Upper lobe of left lung (tissue), 4 donors: ENCODE data around the gene FBN2.

Source experiments
- CTCF ChIP-seq, 6 experiments: fragments of 450-650 bp in 4 of 6; fragments of 200-600 bp in 2 of 6; sonication (generic) in 2 of 6; IDR thresholded peaks; one replicate each; pipeline ENCODE4 v1.5.1; 2016 to 2019; ENCODE audit warnings: antibody characterized with exemption in 6 of 6
- EP300 ChIP-seq, 4 donors: sonication (generic); formaldehyde crosslinking; IDR thresholded peaks; one replicate each; pipeline ENCODE4 v1.5.1; 2017; ENCODE audit warnings: antibody characterized with exemption in 4 of 4, control low read depth in 2 of 4
- POLR2A ChIP-seq, 4 donors: fragments of 450-650 bp; IDR thresholded peaks; one replicate each; pipeline ENCODE4 v1.5.1; 2016 to 2017; ENCODE audit warnings: antibody characterized with exemption in 4 of 4, mild to moderate bottlenecking in 2 of 4
- POLR2AphosphoS5 ChIP-seq, 2 donors: sonication (generic); formaldehyde crosslinking; IDR thresholded peaks; one replicate each; pipeline ENCODE4 v1.5.1; 2017; ENCODE audit warnings: antibody characterized with exemption in 2 of 2

DNA sequence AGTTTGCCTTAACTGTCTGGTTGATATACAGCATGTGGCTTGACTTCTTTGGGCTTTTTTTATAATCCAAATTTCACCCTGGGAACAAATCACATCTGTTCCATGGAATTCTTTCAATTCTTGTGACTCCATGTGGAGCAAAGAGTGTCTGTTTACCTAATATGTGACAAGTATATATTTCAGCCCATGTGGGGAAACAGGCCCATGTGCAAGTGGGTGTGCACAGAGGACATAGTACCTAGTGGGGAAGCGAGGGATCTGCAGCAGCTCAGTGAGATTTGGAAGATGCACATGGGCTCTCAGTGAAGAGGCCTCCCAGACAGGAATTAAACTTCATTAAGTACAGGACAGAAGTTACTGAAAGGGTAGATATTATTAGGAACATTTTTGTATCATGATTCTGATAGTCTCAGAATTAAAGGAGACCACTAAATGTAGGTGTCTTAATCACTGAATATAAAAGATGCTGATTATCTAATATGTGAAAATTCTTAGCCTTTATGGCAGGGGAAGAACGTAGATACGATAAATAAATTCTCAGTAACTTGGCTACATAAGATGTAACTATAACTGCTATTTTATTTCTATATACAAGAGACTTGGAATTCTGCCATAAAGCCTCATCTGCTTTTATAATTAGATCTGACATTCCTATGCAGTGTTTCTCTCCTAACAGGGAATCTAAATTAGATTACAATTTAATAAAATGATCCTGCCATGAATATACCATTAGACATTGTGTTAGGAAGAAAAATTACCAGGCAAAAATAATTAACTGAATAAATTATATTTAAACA is 273.3 kb downstream of the FBN2 start:
- TF ChIP-seq EP300 (IDR thresholded peaks at IDR 0.05) (no peak), CTCF (IDR thresholded peaks at IDR 0.05) (no peak), POLR2A (IDR thresholded peaks at IDR 0.05) (no peak), POLR2AphosphoS5 (IDR thresholded peaks at IDR 0.05) (no peak)
